HCT116 (cell line): Measurements from ENCODE around the gene FAM13A. TPM values are rescaled to one million over a fixed set of nuclear protein-coding genes. Genes with fewer than 3 reads are reported as not detected.

Experiments
- ATAC-seq: fragments of 200-7000 bp; cut with Tn5 transposase; 2 replicates; pipeline ENCODE4 v1.9.1; 2020; ENCODE audit warnings: mild to moderate bottlenecking, moderate library complexity
- BruUV-seq: library from RNA; stranded (reverse); fragments of 400-500 nt; replicated peaks from 2 replicates; lab custom pipeline; 2021; lab: Mats Ljungman, UMichigan
- CTCF ChIA-PET: fragments of 300-600 bp; sonication (Branson Sonifier 250); formaldehyde crosslinking; loops from one replicate; lab custom pipeline; 2021; ENCODE audit warnings: antibody characterized with exemption; lab: Charles Lee
- POLR2A ChIA-PET: fragments of 300-600, 350-600 bp; sonication (Branson Sonifier 250); formaldehyde crosslinking; loops from one replicate; lab custom pipeline; 2021; ENCODE audit warnings: antibody characterized with exemption; lab: Charles Lee
- RAD21 ChIA-PET, 2 experiments: fragments of 300-600 bp; sonication (Branson Sonifier 250); formaldehyde crosslinking; loops; one replicate each; lab custom pipeline; 2023; ENCODE audit warnings: low total read pairs in 2 of 2; ENCODE audit not compliant: uncharacterized antibody in 2 of 2, unreplicated experiment in 2 of 2, low non-redundant PET in 1 of 2; lab: Charles Lee
- DNase-seq: peaks from one replicate; pipeline ENCODE4 v3.0.0-alpha.2; 2010; ENCODE audit warnings: low read depth, low spot score
- H2AFZ ChIP-seq: fragments of 200-600 bp; shearing (Covaris generic), sonication (generic); 2 replicates; pipeline ENCODE4 v1.6.1; 2017; ENCODE audit warnings: low read depth, mixed run types, mixed read lengths, antibody characterized with exemption, low read length; ENCODE audit not compliant: poor library complexity, severe bottlenecking
- H3K27ac ChIP-seq: 2 replicates; pipeline ENCODE4 v1.5.1; 2012; ENCODE audit warnings: low read depth, low read length
- H3K27me3 ChIP-seq: fragments of 200-600 bp; sonication (generic); 2 replicates; pipeline ENCODE4 v1.6.1; 2016; ENCODE audit warnings: mixed run types, low read length, mixed read lengths; ENCODE audit not compliant: insufficient read depth
- H3K36me3 ChIP-seq, 2 experiments: fragments of 200-500 bp in 1 of 2; fragments of 200-600 bp in 1 of 2; sonication (Bioruptor generic) in 1 of 2; sonication (generic) in 1 of 2; 2 replicates each; pipeline versions ENCODE4 v1.5.1 to v1.6.1; 2014 to 2016; ENCODE audit warnings: low read length in 2 of 2, inconsistent platforms in 1 of 2, mixed read lengths in 1 of 2, mixed run types in 1 of 2; ENCODE audit not compliant: insufficient read depth in 2 of 2, control insufficient read depth in 1 of 2
- H3K4me1 ChIP-seq, 2 experiments: fragments of 200-600 bp in 1 of 2; sonication (generic) in 1 of 2; 2 replicates each; pipeline versions ENCODE4 v1.5.1 to v1.6.1; 2012 to 2017; ENCODE audit warnings: low read length in 2 of 2, inconsistent platforms in 1 of 2, mild to moderate bottlenecking in 1 of 2, mixed read lengths in 1 of 2, mixed run types in 1 of 2, moderate library complexity in 1 of 2; ENCODE audit not compliant: insufficient read depth in 2 of 2, control insufficient read depth in 1 of 2
- H3K4me2 ChIP-seq: fragments of 200-600 bp; sonication (generic); 2 replicates; pipeline ENCODE4 v1.6.1; 2017; ENCODE audit warnings: mixed run types, low read length, mixed read lengths
- H3K4me3 ChIP-seq, 2 experiments: fragments of 200-600 bp in 1 of 2; sonication (generic) in 1 of 2; replicated peaks in 1 of 2; 2 replicates each; pipeline ENCODE4 v1.5.1; 2011 to 2016; ENCODE audit warnings: low read length in 2 of 2, control low read depth in 1 of 2, low read depth in 1 of 2, mild to moderate bottlenecking in 1 of 2, mixed read lengths in 1 of 2, mixed run types in 1 of 2
- H3K79me2 ChIP-seq: fragments of 200-600 bp; sonication (generic); 2 replicates; pipeline ENCODE4 v1.6.1; 2017; ENCODE audit warnings: mild to moderate bottlenecking, mixed run types, low read length, moderate library complexity, mixed read lengths; ENCODE audit not compliant: insufficient read depth
- H3K9ac ChIP-seq: fragments of 200-600 bp; sonication (generic); 2 replicates; pipeline ENCODE4 v1.6.1; 2016; ENCODE audit warnings: low read length, mixed read lengths
- H3K9me2 ChIP-seq: fragments of 200-600 bp; sonication (generic), shearing (Covaris generic); 2 replicates; pipeline ENCODE4 v1.6.1; 2017; ENCODE audit warnings: mixed run types, mild to moderate bottlenecking, moderate library complexity; ENCODE audit not compliant: insufficient read depth
- H3K9me3 ChIP-seq, 2 experiments: fragments of 200-500 bp in 1 of 2; fragments of 200-600 bp in 1 of 2; sonication (Bioruptor generic) in 1 of 2; sonication (generic) in 1 of 2; 2 replicates each; pipeline ENCODE4 v1.6.1; 2014 to 2017; ENCODE audit warnings: low read length in 2 of 2, mixed read lengths in 2 of 2, inconsistent platforms in 1 of 2, low read depth in 1 of 2, mild to moderate bottlenecking in 1 of 2, mixed run types in 1 of 2, moderate library complexity in 1 of 2; ENCODE audit not compliant: control insufficient read depth in 1 of 2, insufficient read depth in 1 of 2
- H4K20me1 ChIP-seq: fragments of 200-600 bp; sonication (generic), shearing (Covaris generic); 2 replicates; pipeline ENCODE4 v1.6.1; 2017; ENCODE audit warnings: mixed run types, mild to moderate bottlenecking, moderate library complexity; ENCODE audit not compliant: insufficient read depth
- CBX3 ChIP-seq: IDR thresholded peaks from 2 replicates; pipeline ENCODE4 v1.6.1; 2012; ENCODE audit warnings: low read depth
- EZH2 ChIP-seq: fragments of 200-600 bp; sonication (generic); IDR thresholded peaks from 2 replicates; pipeline ENCODE4 v1.6.1; 2017; ENCODE audit warnings: antibody characterized with exemption, mixed run types
- JUND ChIP-seq: IDR thresholded peaks from 2 replicates; pipeline ENCODE4 v1.6.1; 2012
- POLR2A ChIP-seq: IDR thresholded peaks from 2 replicates; pipeline ENCODE4 v1.7.0; 2011; ENCODE audit warnings: borderline replicate concordance; ENCODE audit not compliant: insufficient read depth, insufficient read length; ENCODE audit errors: extremely low read depth
- RAD21 ChIP-seq: IDR thresholded peaks from 2 replicates; pipeline ENCODE4 v1.6.1; 2012; ENCODE audit warnings: low read depth, mild to moderate bottlenecking
- SIN3A ChIP-seq: IDR thresholded peaks from 2 replicates; pipeline ENCODE4 v1.6.1; 2012; ENCODE audit warnings: low read depth
- SP1 ChIP-seq: IDR thresholded peaks from 2 replicates; pipeline ENCODE4 v1.6.1; 2012; ENCODE audit warnings: low read depth
- YY1 ChIP-seq: IDR thresholded peaks from 2 replicates; pipeline ENCODE4 v1.6.1; 2011; ENCODE audit warnings: low read length, low read depth, moderate library complexity, mild to moderate bottlenecking; ENCODE audit not compliant: insufficient replicate concordance; ENCODE audit errors: extremely low read depth
- ZFX ChIP-seq: fragments of 450-650 bp; IDR thresholded peaks from 2 replicates; pipeline ENCODE4 v1.6.1; 2017
- ZNF274 ChIP-seq: fragments of 200-500 bp; sonication (Bioruptor generic); IDR thresholded peaks from 2 replicates; pipeline ENCODE4 v1.6.1; 2014; ENCODE audit warnings: mild to moderate bottlenecking, low read depth, low read length, inconsistent platforms
- intact Hi-C: fragments of 100-400 bp; cut with micrococcal nuclease; formaldehyde crosslinking; loops from 2 replicates; pipeline ENCODE4 v1.10.0; 2022
- total RNA-seq: library from RNA; stranded (reverse); gene quantifications from one replicate; pipeline ENCODE4 v1.2.1, GENCODE V29; 2021; ENCODE audit not compliant: unreplicated experiment
- TF ChIP-seq, protein P1 (sequence below): IDR thresholded peaks from 2 replicates; pipeline ENCODE4 v1.6.1; 2012
- TF ChIP-seq, protein P2 (sequence below): IDR thresholded peaks from 2 replicates; pipeline ENCODE4 v1.6.1; 2012; ENCODE audit warnings: low read depth
- TF ChIP-seq, protein P3 (sequence below), 3 experiments: fragments of 200-600 bp in 1 of 3; sonication (generic) in 1 of 3; IDR thresholded peaks in 2 of 3; conservative IDR thresholded peaks in 1 of 3; 2 replicates each; pipeline ENCODE4 v1.5.1; 2012 to 2017; ENCODE audit warnings: low read depth in 2 of 3, low read length in 2 of 3, antibody characterized with exemption in 1 of 3, borderline replicate concordance in 1 of 3, control low read depth in 1 of 3, mild to moderate bottlenecking in 1 of 3, mixed read lengths in 1 of 3, mixed run types in 1 of 3, moderate library complexity in 1 of 3; ENCODE audit not compliant: insufficient read depth in 1 of 3

FAM13A gene
- total RNA-seq, 1 experiment from 2014 or later: 17.2 TPM

DNA sequence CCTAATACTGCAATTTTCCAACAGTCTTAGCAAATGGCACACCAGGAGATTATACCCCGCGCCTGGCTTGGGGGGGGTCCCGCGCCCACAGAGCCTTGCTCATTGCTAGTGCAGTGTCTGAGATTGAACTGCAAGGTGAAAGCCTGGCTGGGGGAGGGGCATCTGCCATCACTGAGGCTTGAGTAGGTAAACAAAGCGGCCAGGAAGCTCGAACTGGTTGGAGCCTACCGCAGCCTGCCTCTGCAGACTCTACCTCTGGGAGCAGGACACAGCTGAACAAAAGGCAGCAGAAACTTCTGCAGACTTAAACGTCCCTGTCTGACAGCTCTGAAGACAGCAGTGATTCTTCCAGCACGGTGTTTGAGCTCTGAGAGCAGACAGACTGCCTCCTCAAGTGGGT, 186.6 kb downstream of the FAM13A start:
- no peak overlapping the region for H3K4me3 ChIP-seq
- H3K4me2 ChIP-seq: no peak overlapping the region
- no peaks in the 10 kb centered on the region for H3K9me3 ChIP-seq
- H3K27me3 ChIP-seq: no peaks in the 10 kb centered on the region
- POLR2A ChIA-PET: no interaction called here
- H3K9me2 ChIP-seq: no peaks in the 10 kb centered on the region
- intact Hi-C loops: no loop called here
- H4K20me1 ChIP-seq: no peaks in the 10 kb centered on the region
- BruUV-seq: no TSS peak
- RAD21 ChIA-PET: no interaction called here
- CTCF ChIA-PET: no interaction called here
- no peaks in the 10 kb centered on the region for H3K4me1 ChIP-seq
- no peak overlapping the region for H2AFZ ChIP-seq
- no peaks in the 10 kb centered on the region for H3K79me2 ChIP-seq
- no peaks in the 10 kb centered on the region for H3K36me3 ChIP-seq
- H3K9ac ChIP-seq: no peak overlapping the region
- TF ChIP-seq ZNF274: no peak
- TF ChIP-seq ZFX: no peak
- no peak for TF ChIP-seq EZH2
- no peak for TF ChIP-seq CBX3
- TF ChIP-seq SP1: no peak
- no peak for TF ChIP-seq JUND
- TF ChIP-seq, protein P1, sequence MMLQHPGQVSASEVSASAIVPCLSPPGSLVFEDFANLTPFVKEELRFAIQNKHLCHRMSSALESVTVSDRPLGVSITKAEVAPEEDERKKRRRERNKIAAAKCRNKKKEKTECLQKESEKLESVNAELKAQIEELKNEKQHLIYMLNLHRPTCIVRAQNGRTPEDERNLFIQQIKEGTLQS: no peak
- TF ChIP-seq, protein P2, sequence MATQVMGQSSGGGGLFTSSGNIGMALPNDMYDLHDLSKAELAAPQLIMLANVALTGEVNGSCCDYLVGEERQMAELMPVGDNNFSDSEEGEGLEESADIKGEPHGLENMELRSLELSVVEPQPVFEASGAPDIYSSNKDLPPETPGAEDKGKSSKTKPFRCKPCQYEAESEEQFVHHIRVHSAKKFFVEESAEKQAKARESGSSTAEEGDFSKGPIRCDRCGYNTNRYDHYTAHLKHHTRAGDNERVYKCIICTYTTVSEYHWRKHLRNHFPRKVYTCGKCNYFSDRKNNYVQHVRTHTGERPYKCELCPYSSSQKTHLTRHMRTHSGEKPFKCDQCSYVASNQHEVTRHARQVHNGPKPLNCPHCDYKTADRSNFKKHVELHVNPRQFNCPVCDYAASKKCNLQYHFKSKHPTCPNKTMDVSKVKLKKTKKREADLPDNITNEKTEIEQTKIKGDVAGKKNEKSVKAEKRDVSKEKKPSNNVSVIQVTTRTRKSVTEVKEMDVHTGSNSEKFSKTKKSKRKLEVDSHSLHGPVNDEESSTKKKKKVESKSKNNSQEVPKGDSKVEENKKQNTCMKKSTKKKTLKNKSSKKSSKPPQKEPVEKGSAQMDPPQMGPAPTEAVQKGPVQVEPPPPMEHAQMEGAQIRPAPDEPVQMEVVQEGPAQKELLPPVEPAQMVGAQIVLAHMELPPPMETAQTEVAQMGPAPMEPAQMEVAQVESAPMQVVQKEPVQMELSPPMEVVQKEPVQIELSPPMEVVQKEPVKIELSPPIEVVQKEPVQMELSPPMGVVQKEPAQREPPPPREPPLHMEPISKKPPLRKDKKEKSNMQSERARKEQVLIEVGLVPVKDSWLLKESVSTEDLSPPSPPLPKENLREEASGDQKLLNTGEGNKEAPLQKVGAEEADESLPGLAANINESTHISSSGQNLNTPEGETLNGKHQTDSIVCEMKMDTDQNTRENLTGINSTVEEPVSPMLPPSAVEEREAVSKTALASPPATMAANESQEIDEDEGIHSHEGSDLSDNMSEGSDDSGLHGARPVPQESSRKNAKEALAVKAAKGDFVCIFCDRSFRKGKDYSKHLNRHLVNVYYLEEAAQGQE: no peak
- TF ChIP-seq, protein P3, sequence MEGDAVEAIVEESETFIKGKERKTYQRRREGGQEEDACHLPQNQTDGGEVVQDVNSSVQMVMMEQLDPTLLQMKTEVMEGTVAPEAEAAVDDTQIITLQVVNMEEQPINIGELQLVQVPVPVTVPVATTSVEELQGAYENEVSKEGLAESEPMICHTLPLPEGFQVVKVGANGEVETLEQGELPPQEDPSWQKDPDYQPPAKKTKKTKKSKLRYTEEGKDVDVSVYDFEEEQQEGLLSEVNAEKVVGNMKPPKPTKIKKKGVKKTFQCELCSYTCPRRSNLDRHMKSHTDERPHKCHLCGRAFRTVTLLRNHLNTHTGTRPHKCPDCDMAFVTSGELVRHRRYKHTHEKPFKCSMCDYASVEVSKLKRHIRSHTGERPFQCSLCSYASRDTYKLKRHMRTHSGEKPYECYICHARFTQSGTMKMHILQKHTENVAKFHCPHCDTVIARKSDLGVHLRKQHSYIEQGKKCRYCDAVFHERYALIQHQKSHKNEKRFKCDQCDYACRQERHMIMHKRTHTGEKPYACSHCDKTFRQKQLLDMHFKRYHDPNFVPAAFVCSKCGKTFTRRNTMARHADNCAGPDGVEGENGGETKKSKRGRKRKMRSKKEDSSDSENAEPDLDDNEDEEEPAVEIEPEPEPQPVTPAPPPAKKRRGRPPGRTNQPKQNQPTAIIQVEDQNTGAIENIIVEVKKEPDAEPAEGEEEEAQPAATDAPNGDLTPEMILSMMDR (IDR thresholded peaks at IDR 0.05 in 2 of 3, conservative IDR thresholded peaks at IDR 0.05 in 1 of 3; ENCODE audit: borderline replicate concordance in 1 of 3, insufficient read depth in 1 of 3, low read depth in 2 of 3, low read length in 2 of 3): no peak
- no peak for TF ChIP-seq YY1
- no peak for TF ChIP-seq POLR2A
- no peak for TF ChIP-seq RAD21
- TF ChIP-seq SIN3A: no peak
- DNase-seq: no peak
- ATAC-seq: no peak
- H3K27ac ChIP-seq: no peak overlapping the region
